ENCODE data around the gene GABBR2. TPM values are rescaled to one million over a fixed set of nuclear protein-coding genes. Genes with fewer than 3 reads are reported as not detected.

Gene GABBR2
- total and polyA plus RNA-seq, 7 experiments from 2014 or later: not detected

- ChIA-PET CTCF (interaction anchor here (0.6 kb wide), 1 partner anchor 383 kb away, joined by 3 read pairs; no protein-coding TSS in a partner anchor), POLR2A (no interaction called here)
- Mint-ChIP-seq H3K9me3 (no peaks in the 10 kb centered on the region), H3K36me3 (no peaks in the 10 kb centered on the region), H3K4me3 (no peak overlapping the region), H3K27ac (no peak overlapping the region), H3K4me1 (peaks cover 0 to 8% (median 0%) of the 10 kb centered on the region in 7 donors), H3K27me3 (peaks cover 0 to 10% (median 0%) of the 10 kb centered on the region in 5 donors)
- no peak overlapping the region for H3K4me3 ChIP-seq (ENCODE audit: low read length)
- no peak for DNase-seq
- no peak for ATAC-seq
- intact Hi-C loops (cut with micrococcal nuclease): no loop called here
- H3K9me3 ChIP-seq (ENCODE audit: control insufficient read depth in 2 of 3, low read length in 3 of 3): no peaks in the 10 kb centered on the region
- no peak overlapping the region for H3K27ac ChIP-seq (ENCODE audit: low read depth, low read length)
- no peaks in the 10 kb centered on the region for H3K4me1 ChIP-seq (ENCODE audit: control insufficient read depth in 2 of 2, insufficient read depth in 2 of 2, low read length in 2 of 2)
- no peaks in the 10 kb centered on the region for H3K36me3 ChIP-seq (ENCODE audit: control insufficient read depth in 2 of 3, insufficient read depth in 3 of 3, low read length in 3 of 3)
- H3K27me3 ChIP-seq (ENCODE audit: control insufficient read depth in 2 of 2, insufficient read depth in 2 of 2, low read length in 2 of 2): no peaks in the 10 kb centered on the region
These were observed 390.5 kb downstream of the GABBR2 start for GRCh38 chr9:98318041-98318790.

- intact Hi-C loops (cut with micrococcal nuclease): no loop called here
- CTCF ChIA-PET: no interaction called here
These were observed 391.4 kb downstream of the GABBR2 start for GRCh38 chr9:98317134-98317857.

GRCh38 chr9:98316445-98317133 is 392.1 kb downstream of the GABBR2 start:
- Histone ChIP-seq H3K9me3 (ENCODE audit: control insufficient read depth in 2 of 3, low read length in 3 of 3) (no peaks in the 10 kb centered on the region), H3K36me3 (ENCODE audit: control insufficient read depth in 2 of 3, insufficient read depth in 3 of 3, low read length in 3 of 3) (no peaks in the 10 kb centered on the region), H3K27me3 (ENCODE audit: control insufficient read depth in 2 of 2, insufficient read depth in 2 of 2, low read length in 2 of 2) (no peaks in the 10 kb centered on the region), H3K4me1 (ENCODE audit: control insufficient read depth in 2 of 2, insufficient read depth in 2 of 2, low read length in 2 of 2) (no peaks in the 10 kb centered on the region), H3K27ac (ENCODE audit: low read depth, low read length) (no peak overlapping the region), H3K4me3 (ENCODE audit: low read length) (no peak overlapping the region)
- Mint-ChIP-seq H3K27me3 (peaks cover 0 to 5% (median 0%) of the 10 kb centered on the region in 5 donors), H3K27ac (no peak overlapping the region), H3K36me3 (no peaks in the 10 kb centered on the region), H3K4me1 (peaks cover 0 to 8% (median 0%) of the 10 kb centered on the region in 7 donors), H3K4me3 (no peak overlapping the region), H3K9me3 (no peaks in the 10 kb centered on the region)
- DNase-seq (no peak), ATAC-seq (no peak)
- intact Hi-C loops (cut with micrococcal nuclease): no loop called here
- POLR2A ChIA-PET: no interaction called here
- CTCF ChIA-PET: interaction anchor here (1.3 kb wide), 1 partner anchor 458 kb away, joined by 6 read pairs; no protein-coding TSS in a partner anchor

More at GRCh38 chr9:98317134-98317857, 391.4 kb downstream of the GABBR2 start:
- Mint-ChIP-seq H3K27ac (no peak overlapping the region), H3K4me3 (no peak overlapping the region), H3K9me3 (no peaks in the 10 kb centered on the region), H3K27me3 (peaks cover 0 to 8% (median 0%) of the 10 kb centered on the region in 5 donors), H3K4me1 (peaks cover 0 to 8% (median 0%) of the 10 kb centered on the region in 7 donors), H3K36me3 (no peaks in the 10 kb centered on the region)
- ATAC-seq (no peak), DNase-seq (no peak)
- no peaks in the 10 kb centered on the region for H3K36me3 ChIP-seq (ENCODE audit: control insufficient read depth in 2 of 3, insufficient read depth in 3 of 3, low read length in 3 of 3)
- no peak overlapping the region for H3K27ac ChIP-seq (ENCODE audit: low read depth, low read length)
- POLR2A ChIA-PET: no interaction called here
- no peaks in the 10 kb centered on the region for H3K4me1 ChIP-seq (ENCODE audit: control insufficient read depth in 2 of 2, insufficient read depth in 2 of 2, low read length in 2 of 2)
- H3K4me3 ChIP-seq (ENCODE audit: low read length): no peak overlapping the region
- H3K9me3 ChIP-seq (ENCODE audit: control insufficient read depth in 2 of 3, low read length in 3 of 3): no peaks in the 10 kb centered on the region
- no peaks in the 10 kb centered on the region for H3K27me3 ChIP-seq (ENCODE audit: control insufficient read depth in 2 of 2, insufficient read depth in 2 of 2, low read length in 2 of 2)

GRCh38 chr9:98315551-98316060 is 393.1 kb downstream of the GABBR2 start:
- intact Hi-C loops (cut with micrococcal nuclease): loop anchor here (1.0 kb wide), 3 partner anchors 110 to 476 kb away; no protein-coding TSS in a partner anchor
- Mint-ChIP-seq H3K4me1 (peaks cover 0 to 8% (median 0%) of the 10 kb centered on the region in 7 donors), H3K27me3 (peaks cover 0 to 5% (median 0%) of the 10 kb centered on the region in 5 donors), H3K27ac (peak overlapping the region in 1 of 9 donors; percentile 7), H3K9me3 (no peaks in the 10 kb centered on the region), H3K4me3 (no peak overlapping the region), H3K36me3 (no peaks in the 10 kb centered on the region)
- no peak overlapping the region for H3K27ac ChIP-seq (ENCODE audit: low read depth, low read length)
- ChIA-PET CTCF (interaction anchor here (1.3 kb wide), 1 partner anchor 459 kb away, joined by 6 read pairs; no protein-coding TSS in a partner anchor), POLR2A (no interaction called here)
- DNase-seq (peak; percentile 40 to 77 (median 65)), ATAC-seq (peak; percentile 90)
- no peak overlapping the region for H3K4me3 ChIP-seq (ENCODE audit: low read length)
- H3K36me3 ChIP-seq (ENCODE audit: control insufficient read depth in 2 of 3, insufficient read depth in 3 of 3, low read length in 3 of 3): no peaks in the 10 kb centered on the region
- no peaks in the 10 kb centered on the region for H3K9me3 ChIP-seq (ENCODE audit: control insufficient read depth in 2 of 3, low read length in 3 of 3)
- H3K27me3 ChIP-seq (ENCODE audit: control insufficient read depth in 2 of 2, insufficient read depth in 2 of 2, low read length in 2 of 2): no peaks in the 10 kb centered on the region
- H3K4me1 ChIP-seq (ENCODE audit: control insufficient read depth in 2 of 2, insufficient read depth in 2 of 2, low read length in 2 of 2): no peaks in the 10 kb centered on the region

GRCh38 chr9:98315067-98315453 is 393.7 kb downstream of the GABBR2 start:
- H3K4me3 ChIP-seq (ENCODE audit: low read length): no peak overlapping the region
- no peaks in the 10 kb centered on the region for H3K36me3 ChIP-seq (ENCODE audit: control insufficient read depth in 2 of 3, insufficient read depth in 3 of 3, low read length in 3 of 3)
- peaks cover 0 to 8% (median 0%) of the 10 kb centered on the region in 7 donors for H3K4me1 Mint-ChIP-seq
- no peak overlapping the region for H3K27ac ChIP-seq (ENCODE audit: low read depth, low read length)
- H3K4me1 ChIP-seq (ENCODE audit: control insufficient read depth in 2 of 2, insufficient read depth in 2 of 2, low read length in 2 of 2): no peaks in the 10 kb centered on the region
- H3K27me3 Mint-ChIP-seq: peaks cover 0 to 5% (median 0%) of the 10 kb centered on the region in 5 donors
- intact Hi-C loops (cut with micrococcal nuclease): loop anchor here (1.0 kb wide), 3 partner anchors 110 to 476 kb away; no protein-coding TSS in a partner anchor
- no peak overlapping the region for H3K27ac Mint-ChIP-seq
- no peaks in the 10 kb centered on the region for H3K9me3 ChIP-seq (ENCODE audit: control insufficient read depth in 2 of 3, low read length in 3 of 3)
- ATAC-seq (no peak), DNase-seq (no peak)
- CTCF ChIA-PET: interaction anchor here (1.3 kb wide), 1 partner anchor 460 kb away, joined by 6 read pairs; no protein-coding TSS in a partner anchor
- H3K4me3 Mint-ChIP-seq: no peak overlapping the region
- POLR2A ChIA-PET: no interaction called here
- no peaks in the 10 kb centered on the region for H3K27me3 ChIP-seq (ENCODE audit: control insufficient read depth in 2 of 2, insufficient read depth in 2 of 2, low read length in 2 of 2)
- H3K36me3 Mint-ChIP-seq: no peaks in the 10 kb centered on the region
- no peaks in the 10 kb centered on the region for H3K9me3 Mint-ChIP-seq

- no peak for ATAC-seq
- CTCF ChIA-PET: interaction anchor here (0.5 to 0.6 kb wide), 2 partner anchors 41 to 91 kb away, joined by 3 read pairs; no protein-coding TSS in a partner anchor
- intact Hi-C loops (cut with micrococcal nuclease): loop anchor here (1.0 kb wide), 3 partner anchors 109 to 477 kb away; no protein-coding TSS in a partner anchor
- H3K36me3 Mint-ChIP-seq: no peaks in the 10 kb centered on the region
- no peak for DNase-seq
- Histone ChIP-seq H3K27ac (ENCODE audit: low read depth, low read length) (no peak overlapping the region), H3K4me1 (ENCODE audit: control insufficient read depth in 2 of 2, insufficient read depth in 2 of 2, low read length in 2 of 2) (no peaks in the 10 kb centered on the region), H3K36me3 (ENCODE audit: control insufficient read depth in 2 of 3, insufficient read depth in 3 of 3, low read length in 3 of 3) (no peaks in the 10 kb centered on the region), H3K27me3 (ENCODE audit: control insufficient read depth in 2 of 2, insufficient read depth in 2 of 2, low read length in 2 of 2) (no peaks in the 10 kb centered on the region), H3K9me3 (ENCODE audit: control insufficient read depth in 2 of 3, low read length in 3 of 3) (no peaks in the 10 kb centered on the region), H3K4me3 (ENCODE audit: low read length) (no peak overlapping the region)
- no peak overlapping the region for H3K4me3 Mint-ChIP-seq
- POLR2A ChIA-PET: no interaction called here
- no peak overlapping the region for H3K27ac Mint-ChIP-seq
- peaks cover 0 to 8% (median 0%) of the 10 kb centered on the region in 7 donors for H3K4me1 Mint-ChIP-seq
- H3K9me3 Mint-ChIP-seq: no peaks in the 10 kb centered on the region
- H3K27me3 Mint-ChIP-seq: peaks cover 0 to 5% (median 0%) of the 10 kb centered on the region in 5 donors
These were observed 394.2 kb downstream of the GABBR2 start for GRCh38 chr9:98314381-98315066.

All from naive thymus-derived CD4-positive, alpha-beta T cell (primary cell).